ENCODE measurements around the gene ARMC7.

The ARMC7 gene

GRCh38 chr17:75077496-75078283 lies 32.1 kb upstream of the ARMC7 start:
- in situ Hi-C loops (cut with MboI; ENCODE audit: low sequenced_read_pairs) = no loop called here

GRCh38 chr17:75078284-75079022 lies 31.3 kb upstream of the ARMC7 start:
- in situ Hi-C loops (cut with MboI; ENCODE audit: low sequenced_read_pairs) = no loop called here

GRCh38 chr17:75079023-75079373 lies 30.8 kb upstream of the ARMC7 start:
- in situ Hi-C loops (cut with MboI; ENCODE audit: low sequenced_read_pairs) = no loop called here

DNA sequence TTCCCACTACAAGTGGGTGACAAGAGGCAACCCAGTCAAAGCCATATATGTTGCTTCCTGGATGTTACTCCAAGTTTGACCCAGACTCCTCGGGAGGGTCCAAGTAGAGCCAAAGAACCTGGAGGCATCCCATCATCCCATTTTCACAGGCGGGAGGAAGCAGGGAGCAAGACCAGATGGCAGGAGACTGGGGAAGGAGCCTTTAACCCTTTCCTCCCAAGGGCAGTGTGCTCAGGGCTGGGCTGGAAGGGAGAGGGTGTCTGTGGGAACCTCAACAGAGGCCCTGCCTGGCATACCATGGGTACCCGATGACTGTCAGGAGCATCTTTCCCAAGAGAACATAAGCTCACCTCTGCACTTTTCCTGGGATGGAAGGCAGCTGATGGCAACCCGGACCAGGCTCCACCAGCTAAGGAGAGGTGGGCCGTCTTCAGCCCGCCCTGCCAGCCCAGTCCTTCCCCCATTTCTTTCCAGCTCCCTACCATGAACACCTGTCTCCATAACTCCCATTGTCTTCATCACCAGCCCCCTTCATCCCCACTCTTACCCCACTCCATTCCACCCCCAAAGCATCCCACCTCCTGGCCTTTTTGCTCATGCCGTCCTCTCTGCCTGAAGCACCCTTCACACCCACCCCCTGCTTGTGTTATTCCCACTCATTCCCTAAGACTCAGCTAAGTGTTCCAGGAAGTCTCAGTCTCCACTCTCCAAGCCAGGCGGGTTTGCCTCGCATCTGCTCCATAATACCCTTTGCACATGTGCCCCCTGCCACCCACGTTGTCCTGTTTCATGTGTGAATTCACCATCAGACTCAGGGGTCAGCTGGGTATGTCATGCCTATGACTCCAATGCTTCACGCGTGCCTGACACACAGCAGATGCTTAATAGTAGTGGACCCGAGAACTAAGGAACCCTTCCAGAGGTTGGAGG lies 27.9 kb upstream of the ARMC7 start:
- in situ Hi-C loops (cut with MboI; ENCODE audit: low sequenced_read_pairs) = no loop called here

GRCh38 chr17:75082683-75083082 lies 27.1 kb upstream of the ARMC7 start:
- in situ Hi-C loops (cut with MboI; ENCODE audit: low sequenced_read_pairs) = no loop called here

DNA sequence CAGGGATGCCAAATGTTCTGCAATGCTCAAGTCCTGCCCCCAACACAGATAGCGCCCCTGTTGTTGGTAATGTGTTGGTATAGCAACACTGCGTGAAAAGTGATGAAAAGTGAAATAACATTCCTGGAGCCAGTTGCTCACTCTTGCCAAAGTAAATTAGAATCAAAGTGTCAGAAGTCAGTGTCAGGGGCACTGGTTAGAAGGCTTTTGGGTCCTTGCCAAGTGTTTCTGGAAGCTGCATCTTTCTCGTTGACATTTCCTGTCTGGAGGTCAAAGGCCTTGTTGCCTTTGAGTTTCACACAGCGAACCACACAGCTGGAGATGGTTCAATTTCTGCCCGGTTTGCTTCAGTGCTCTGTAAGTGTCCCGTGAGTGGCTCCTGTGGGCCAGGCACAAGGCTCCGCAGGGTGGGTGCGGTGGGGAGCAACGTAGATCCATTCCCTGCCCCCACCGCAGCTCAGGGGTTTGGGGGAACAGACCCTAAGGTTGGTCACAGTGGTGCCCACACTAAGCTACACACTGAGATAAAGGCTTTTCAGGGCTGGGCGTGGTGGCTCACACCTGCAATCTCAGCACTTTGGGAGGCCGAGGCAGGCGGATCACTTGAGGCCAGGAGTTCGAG lies 25.6 kb upstream of the ARMC7 start:
- in situ Hi-C loops (cut with MboI; ENCODE audit: low sequenced_read_pairs) = no loop called here

GRCh38 chr17:75086496-75087181 lies 23.1 kb upstream of the ARMC7 start:
- in situ Hi-C loops (cut with MboI; ENCODE audit: low sequenced_read_pairs) = no loop called here

DNA sequence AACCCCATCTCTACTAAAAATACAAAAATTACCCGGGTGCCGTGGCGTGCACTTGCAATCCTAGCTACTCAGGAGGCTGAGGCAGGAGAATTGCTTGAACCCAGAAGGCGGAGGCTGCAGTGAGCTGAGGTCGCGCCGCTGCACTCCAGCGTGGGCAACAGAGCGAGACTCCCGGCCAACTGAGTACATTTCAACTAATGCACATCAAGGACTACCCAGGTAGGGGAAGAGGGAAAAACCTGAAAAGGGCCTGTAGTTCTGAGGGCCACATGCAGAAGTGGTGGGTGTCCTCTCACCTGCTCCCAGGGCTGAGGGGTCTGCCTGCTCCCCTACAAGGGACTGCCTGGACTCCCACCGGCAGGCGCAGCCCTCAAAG lies 22.6 kb upstream of the ARMC7 start:
- in situ Hi-C loops (cut with MboI; ENCODE audit: low sequenced_read_pairs) = no loop called here

DNA sequence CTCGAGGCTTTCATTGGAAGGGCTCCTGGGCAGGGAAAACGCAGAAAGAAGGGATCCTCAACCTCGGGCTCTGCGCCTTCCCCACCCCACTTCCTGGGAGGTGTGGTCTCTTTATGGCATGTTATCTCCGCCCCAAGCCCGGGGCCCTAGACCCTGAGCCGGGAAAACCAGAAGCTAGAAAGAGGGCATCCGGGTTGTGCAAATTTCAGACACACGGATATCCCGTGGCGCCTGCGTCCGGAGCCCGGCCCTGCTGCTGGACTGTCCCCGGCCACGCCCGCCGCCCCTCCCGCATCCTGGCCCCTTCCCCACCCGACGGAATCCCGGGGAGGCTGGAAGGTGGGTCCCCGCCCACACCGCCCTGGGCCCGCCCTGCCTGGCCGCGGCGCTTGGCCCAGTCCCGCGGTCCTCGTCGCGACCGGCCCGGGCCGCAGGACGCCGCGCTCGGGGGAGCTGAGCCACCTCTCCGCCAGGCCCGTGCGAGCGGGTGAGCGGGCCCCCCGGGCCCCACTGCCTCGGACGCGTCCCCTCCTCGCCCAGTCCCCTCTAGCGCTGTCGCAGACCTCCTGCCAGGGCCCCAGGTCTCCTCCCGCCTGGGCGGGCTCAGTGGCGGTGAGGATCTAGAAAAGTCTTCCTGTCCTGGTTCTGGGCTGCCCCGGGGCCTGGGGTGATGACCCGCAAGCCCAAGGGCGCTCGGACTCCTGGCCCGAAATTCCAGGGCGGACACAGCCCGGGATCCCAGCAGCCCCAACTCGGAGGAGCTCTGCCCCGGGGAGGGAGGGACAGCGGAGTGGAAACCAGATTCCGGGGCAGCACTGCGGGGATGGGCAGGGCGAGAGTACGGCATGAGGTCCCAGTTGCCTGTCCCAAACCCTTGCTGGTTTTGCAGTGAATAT lies 22.0 kb upstream of the ARMC7 start, which contains the start of gene SLC16A5:
SLC16A5 (plus strand) TSS at position 397 of the 896 bp plus-strand sequence. CDS start 5,683 bp downstream, outside the sequence.
- in situ Hi-C loops (cut with MboI; ENCODE audit: low sequenced_read_pairs) = no loop called here

DNA sequence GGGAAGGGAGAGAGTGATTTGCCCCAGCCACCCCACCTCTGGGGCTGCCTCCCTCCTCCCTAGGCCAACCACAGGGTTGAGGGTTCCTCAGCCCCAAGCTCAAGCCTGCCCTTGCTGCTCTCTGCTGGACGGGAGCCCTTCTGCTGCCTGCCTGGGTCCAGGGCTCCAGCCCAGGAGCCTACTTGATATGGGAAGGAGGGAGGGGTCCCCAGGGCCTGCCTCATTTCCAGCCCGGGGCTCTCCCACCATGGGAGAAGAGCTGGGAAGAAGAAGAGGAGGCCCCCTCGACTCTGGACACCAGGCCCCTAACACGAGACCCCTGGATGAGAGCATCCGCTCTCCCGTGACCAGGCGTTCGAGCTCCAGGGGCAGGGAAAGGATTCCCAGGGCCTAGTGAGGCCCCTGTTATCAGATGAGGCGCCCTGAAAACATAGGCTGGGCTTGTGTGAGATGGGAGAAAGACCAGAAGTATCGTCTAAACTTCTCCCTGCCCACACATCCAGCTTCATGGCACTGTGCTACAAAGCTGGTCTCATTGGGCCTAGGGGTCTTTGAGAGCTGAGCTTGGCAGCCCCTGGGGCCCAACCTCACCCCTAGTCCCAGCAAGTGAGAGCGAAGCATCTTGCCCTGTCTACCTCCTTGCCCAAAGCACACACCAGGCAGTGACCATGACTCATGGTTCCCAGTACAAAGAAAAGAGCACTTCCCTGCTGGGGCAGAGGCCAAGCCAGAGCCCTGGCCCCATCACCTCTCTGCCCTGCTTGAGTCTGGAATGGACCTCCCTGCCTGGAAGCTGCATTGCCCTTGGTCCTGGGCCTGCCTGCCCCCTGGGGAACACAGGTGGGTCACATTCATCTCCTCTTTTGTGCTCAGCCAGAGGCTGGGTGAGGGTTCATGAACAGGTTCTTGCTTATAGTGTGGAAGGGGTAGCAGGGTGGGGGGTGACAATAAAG lies 21.0 kb upstream of the ARMC7 start:
- in situ Hi-C loops (cut with MboI; ENCODE audit: low sequenced_read_pairs) = no loop called here

DNA sequence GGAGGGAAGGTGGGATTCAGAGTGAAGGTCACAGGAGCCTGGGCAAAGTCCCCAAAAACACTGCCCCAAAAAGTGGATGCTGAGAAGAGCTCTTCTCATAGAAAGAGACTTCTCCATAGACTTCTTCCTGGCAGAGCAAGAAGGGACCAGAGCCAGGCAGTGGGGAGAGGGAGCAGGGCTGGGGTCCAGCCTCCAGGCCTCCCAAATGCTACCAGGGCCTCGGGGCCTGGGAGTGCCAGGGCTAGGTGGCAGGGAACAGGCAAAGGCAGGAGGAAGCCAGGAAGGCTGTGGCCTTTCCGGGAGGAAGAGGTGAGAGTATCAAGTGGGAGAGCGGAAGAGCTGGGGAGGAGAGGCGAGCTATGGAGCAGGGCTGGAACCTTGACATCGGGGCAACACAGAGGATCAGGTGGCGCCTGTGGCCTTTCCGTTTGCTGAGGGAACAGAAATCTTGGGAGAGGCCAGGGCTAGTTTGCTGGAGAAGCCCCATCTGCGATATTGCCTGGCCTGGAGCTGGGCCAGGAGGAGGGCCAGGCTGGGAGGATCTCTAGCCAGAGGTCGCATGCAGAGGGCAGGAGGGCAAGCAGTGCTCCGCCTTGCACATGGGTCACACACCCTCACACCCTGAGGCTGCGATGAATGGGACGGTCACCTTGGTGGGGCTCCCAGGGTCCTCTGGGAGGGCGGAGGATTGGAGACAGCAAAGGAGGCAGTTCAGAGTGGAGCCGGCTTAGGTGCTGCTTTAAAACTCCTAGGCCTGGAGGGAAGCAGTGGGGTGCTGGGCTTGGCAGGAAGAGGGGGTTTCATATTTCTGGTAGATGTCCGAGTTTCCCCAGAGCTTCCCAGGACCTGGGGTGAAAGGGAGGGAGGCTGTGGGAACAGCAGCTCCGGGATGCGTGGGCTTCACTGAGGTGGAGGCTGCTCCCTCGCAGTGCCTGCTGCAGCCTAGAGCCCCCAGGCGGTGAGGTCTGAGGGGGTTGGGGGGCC lies 18.6 kb upstream of the ARMC7 start:
- in situ Hi-C loops (cut with MboI; ENCODE audit: low sequenced_read_pairs) = no loop called here

- in situ Hi-C loops (cut with MboI; ENCODE audit: low sequenced_read_pairs) = no loop called here
Measured at GRCh38 chr17:75091855-75092327, 17.9 kb upstream of the ARMC7 start.

- in situ Hi-C loops (cut with MboI; ENCODE audit: low sequenced_read_pairs) = no loop called here
Measured at GRCh38 chr17:75093548-75094158, 16.1 kb upstream of the ARMC7 start.

DNA sequence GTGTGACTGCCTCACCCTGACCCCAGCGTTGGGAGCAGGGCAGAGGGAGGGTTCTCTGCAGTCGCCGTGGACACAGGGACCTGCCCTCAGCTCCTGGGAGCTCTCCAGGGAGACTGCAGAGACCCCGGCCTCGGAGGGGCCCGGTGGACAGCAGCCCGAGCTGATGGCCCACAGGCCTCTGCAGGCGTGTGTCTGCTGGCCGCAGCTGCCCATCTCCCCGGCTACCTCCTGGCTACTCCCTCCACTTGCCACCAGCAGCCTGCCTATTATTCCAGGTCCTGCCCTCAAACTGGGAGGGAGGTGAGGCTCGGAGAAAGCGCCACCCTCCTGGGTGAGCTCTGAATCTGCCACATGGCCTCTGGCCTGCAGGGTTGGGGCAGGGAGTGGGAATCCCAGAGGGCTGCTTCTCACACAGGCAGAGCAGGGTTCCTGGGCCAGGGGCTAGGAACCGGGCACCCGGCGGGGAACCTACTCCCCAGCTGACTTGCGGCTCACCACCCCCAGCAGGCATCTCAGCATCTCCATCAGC lies 14.8 kb upstream of the ARMC7 start:
- in situ Hi-C loops (cut with MboI; ENCODE audit: low sequenced_read_pairs) = no loop called here

DNA sequence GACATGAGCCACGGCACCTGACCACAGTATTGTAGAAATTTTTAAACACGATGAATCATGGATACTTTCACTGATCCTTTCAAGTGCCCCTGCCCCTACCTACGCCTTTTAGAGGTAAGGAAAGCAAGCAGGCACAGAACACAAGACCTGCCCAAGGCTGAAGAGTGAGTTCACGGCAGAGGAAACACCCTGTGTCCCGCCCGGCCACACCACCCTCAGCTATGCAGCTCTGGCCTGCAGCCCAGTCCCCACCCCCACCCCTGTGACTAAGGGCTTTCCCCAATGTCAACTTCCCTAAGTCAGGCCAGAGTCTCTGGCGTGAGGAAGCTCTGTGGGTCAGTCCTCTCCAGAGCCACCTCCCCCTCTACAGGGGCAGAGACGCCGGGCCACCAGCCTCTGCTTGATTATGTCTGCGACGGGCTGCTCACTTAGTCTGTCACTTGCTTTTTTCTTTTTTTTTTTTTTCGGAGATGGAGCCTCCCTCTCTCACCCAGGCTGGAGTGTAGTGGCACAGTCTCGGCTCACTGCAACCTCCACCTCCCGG lies 13.6 kb upstream of the ARMC7 start:
- in situ Hi-C loops (cut with MboI; ENCODE audit: low sequenced_read_pairs) = no loop called here

DNA sequence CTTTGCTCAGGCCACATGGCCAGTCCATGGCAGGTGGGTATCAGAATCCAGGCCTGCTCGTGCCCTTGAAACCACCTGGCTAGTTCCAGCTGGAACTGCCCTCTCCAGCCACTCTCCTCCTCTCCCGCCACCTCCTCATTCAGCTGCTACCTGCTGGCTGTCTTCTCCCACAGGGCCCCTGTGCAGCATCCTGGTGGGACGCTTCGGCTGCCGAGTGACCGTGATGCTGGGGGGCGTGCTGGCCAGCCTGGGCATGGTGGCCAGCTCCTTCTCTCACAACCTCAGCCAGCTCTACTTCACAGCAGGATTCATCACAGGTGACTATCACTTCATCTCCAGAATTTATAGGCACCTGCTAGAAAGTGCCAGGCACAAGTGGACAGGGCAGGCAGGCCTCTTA lies 11.9 kb upstream of the ARMC7 start:
- in situ Hi-C loops (cut with MboI; ENCODE audit: low sequenced_read_pairs) = no loop called here

Measured in HL-60/S4 treated with phorbol 12-myristate 13-acetate at 8.2 ng/mL for 4 days and 3 days (cell line).